Esophagus squamous epithelium (tissue), 4 donors: Measurements from ENCODE around the gene MINK1.

Experiments used
- POLR2A ChIP-seq, 4 donors: fragments of 450-650 bp; IDR thresholded peaks; one replicate each; pipeline ENCODE4 v1.6.1; 2017; ENCODE audit warnings: antibody characterized with exemption in 4 of 4, mild to moderate bottlenecking in 4 of 4, moderate library complexity in 3 of 4
- TF ChIP-seq, protein P1 (sequence below), 6 experiments: fragments of 450-650 bp in 4 of 6; fragments of 200-600 bp in 2 of 6; sonication (generic) in 2 of 6; IDR thresholded peaks; one replicate each; pipeline ENCODE4 v1.5.1; 2016 to 2019; ENCODE audit warnings: antibody characterized with exemption in 6 of 6, mild to moderate bottlenecking in 4 of 6, moderate library complexity in 4 of 6

DNA sequence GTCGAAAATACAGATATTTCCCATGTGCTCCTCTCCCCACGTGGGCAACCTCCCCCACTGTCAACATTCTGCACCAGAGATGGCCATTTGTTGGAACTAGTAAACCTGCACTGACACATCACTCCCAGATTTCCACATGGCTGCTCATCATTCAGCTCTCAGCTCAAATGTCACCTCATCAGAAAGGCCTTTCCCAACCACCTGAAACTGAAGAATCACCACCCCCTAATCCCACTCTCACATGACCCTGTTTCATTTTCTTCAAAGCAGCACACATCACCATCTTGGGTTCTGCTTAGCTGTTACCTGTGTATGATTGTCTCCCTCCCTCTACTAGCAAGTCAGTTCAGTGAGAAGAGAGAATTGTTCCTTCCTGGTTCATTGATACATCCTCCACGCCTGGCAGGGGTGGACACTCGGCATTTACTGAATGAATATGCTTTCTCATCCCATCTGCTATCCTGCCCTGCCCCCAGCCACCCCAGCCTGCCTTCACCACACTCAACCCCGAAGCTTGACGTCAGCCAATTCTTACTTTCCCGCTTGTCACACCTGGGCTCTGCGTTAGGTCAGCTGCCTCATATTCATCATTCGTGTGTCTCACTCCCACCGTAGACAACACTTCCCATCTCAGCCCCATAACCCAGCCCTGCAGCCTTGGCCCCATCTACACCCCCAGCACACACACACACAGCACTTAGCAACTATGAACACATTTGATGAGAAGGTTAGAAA, 32.5 kb upstream of the MINK1 start:
- TF ChIP-seq, protein P1, sequence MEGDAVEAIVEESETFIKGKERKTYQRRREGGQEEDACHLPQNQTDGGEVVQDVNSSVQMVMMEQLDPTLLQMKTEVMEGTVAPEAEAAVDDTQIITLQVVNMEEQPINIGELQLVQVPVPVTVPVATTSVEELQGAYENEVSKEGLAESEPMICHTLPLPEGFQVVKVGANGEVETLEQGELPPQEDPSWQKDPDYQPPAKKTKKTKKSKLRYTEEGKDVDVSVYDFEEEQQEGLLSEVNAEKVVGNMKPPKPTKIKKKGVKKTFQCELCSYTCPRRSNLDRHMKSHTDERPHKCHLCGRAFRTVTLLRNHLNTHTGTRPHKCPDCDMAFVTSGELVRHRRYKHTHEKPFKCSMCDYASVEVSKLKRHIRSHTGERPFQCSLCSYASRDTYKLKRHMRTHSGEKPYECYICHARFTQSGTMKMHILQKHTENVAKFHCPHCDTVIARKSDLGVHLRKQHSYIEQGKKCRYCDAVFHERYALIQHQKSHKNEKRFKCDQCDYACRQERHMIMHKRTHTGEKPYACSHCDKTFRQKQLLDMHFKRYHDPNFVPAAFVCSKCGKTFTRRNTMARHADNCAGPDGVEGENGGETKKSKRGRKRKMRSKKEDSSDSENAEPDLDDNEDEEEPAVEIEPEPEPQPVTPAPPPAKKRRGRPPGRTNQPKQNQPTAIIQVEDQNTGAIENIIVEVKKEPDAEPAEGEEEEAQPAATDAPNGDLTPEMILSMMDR (IDR thresholded peaks at IDR 0.05) = no peak
- no peak for TF ChIP-seq POLR2A (IDR thresholded peaks at IDR 0.05)
